Esophagus (tissue), 2 donors: ENCODE results near the gene GPNMB. TPM values are rescaled to one million over a fixed set of nuclear protein-coding genes. Genes with fewer than 3 reads are reported as not detected.
A peak's percentile ranks its signal among the peaks of the same experiment; 100 is the strongest.
"Not testable (repeated sequence)": the region's sequence is repeated elsewhere in the genome, so short reads cannot be mapped to it uniquely, and the experiment has no call there.

Experiments
- H3K27ac ChIP-seq, 2 donors: one replicate each; pipeline ENCODE4 v1.5.1; 2013; ENCODE audit warnings: low read depth in 2 of 2, mild to moderate bottlenecking in 2 of 2, inconsistent platforms in 1 of 2, low read length in 1 of 2, moderate library complexity in 1 of 2
- H3K27me3 ChIP-seq, 2 donors: one replicate each; pipeline ENCODE4 v1.6.1; 2013; ENCODE audit warnings: low read length in 2 of 2, control low read depth in 1 of 2, mild to moderate bottlenecking in 1 of 2; ENCODE audit not compliant: insufficient read depth in 2 of 2, control insufficient read depth in 1 of 2
- H3K36me3 ChIP-seq, 2 donors: one replicate each; pipeline ENCODE4 v1.6.1; 2013; ENCODE audit warnings: low read length in 1 of 2; ENCODE audit not compliant: control insufficient read depth in 2 of 2, insufficient read depth in 2 of 2
- H3K4me1 ChIP-seq, 2 donors: one replicate each; pipeline ENCODE4 v1.6.1; 2013; ENCODE audit warnings: low read length in 1 of 2; ENCODE audit not compliant: control insufficient read depth in 2 of 2, insufficient read depth in 2 of 2
- H3K4me3 ChIP-seq, 2 donors: one replicate each; pipeline ENCODE4 v1.5.1; 2013; ENCODE audit warnings: low read length in 2 of 2, mild to moderate bottlenecking in 2 of 2, low read depth in 1 of 2, moderate library complexity in 1 of 2
- H3K9me3 ChIP-seq, 2 donors: one replicate each; pipeline ENCODE4 v1.6.1; 2013; ENCODE audit warnings: mild to moderate bottlenecking in 2 of 2, low read depth in 1 of 2, low read length in 1 of 2, moderate library complexity in 1 of 2; ENCODE audit not compliant: control insufficient read depth in 2 of 2, insufficient read depth in 1 of 2
- WGBS, 2 donors: extraction: QIAGEN DNeasy Blood & Tissue Kit; methylation state at CpG; one replicate each; pipeline ENCODE4 v1.1.7; 2013; 5-methylcytosine and 5-hydroxymethylcytosine counted together
- polyA plus RNA-seq, 2 donors: library from polyadenylated mRNA; stranded (reverse); fragments of 200-250 nt; gene quantifications; one replicate each; pipeline ENCODE4 v1.2.3, GENCODE V29; 2013
- donor health status: healthy with polysubstance abuse.
- donor health status: Bipolar disorder and iron deficiency.

The GPNMB gene
- 10 to 100 TPM; 30.6 to 55.0 TPM for polyA plus RNA-seq

- H3K27me3 ChIP-seq, result no peaks in the 10 kb centered on the region
- H3K4me3 ChIP-seq, result peak within 1 kb of the TSS; percentile 58 to 60
- no peaks in the 10 kb centered on the region for H3K9me3 ChIP-seq
- 26 to 42% methylated on average over 7 of the region's 7 CpGs for WGBS, 2 donors
- H3K4me1 ChIP-seq, result peaks cover 3 to 4% of the 10 kb centered on the region in 2 donors
- H3K27ac ChIP-seq, result peak within 1 kb of the TSS; percentile 62 to 76
- no peaks in the 10 kb centered on the region for H3K36me3 ChIP-seq
These were observed at the start of gene GPNMB for GRCh38 chr7:23246555-23246954. Gene GPNMB, plus strand, starts transcription at chr7:23246775. Its CDS starts 83 bp downstream, at chr7:23246858.

- 95 to 99% methylated on average over 5 of the region's 5 CpGs for WGBS, 2 donors
- peaks cover 4 to 15% of the 10 kb centered on the region in 2 donors for H3K36me3 ChIP-seq
- H3K9me3 ChIP-seq, H3K4me3 ChIP-seq, H3K27ac ChIP-seq, H3K27me3 ChIP-seq, H3K4me1 ChIP-seq: not testable (repeated sequence)
These were observed 48.8 kb upstream of the GPNMB start for GRCh38 chr7:23197745-23198144.

GRCh38 chr7:23200331-23200730 lies 46.2 kb upstream of the GPNMB start:
- no peak overlapping the region for H3K27ac ChIP-seq
- no peaks in the 10 kb centered on the region for H3K9me3 ChIP-seq
- H3K4me1 ChIP-seq, result no peaks in the 10 kb centered on the region
- peaks cover 4 to 7% of the 10 kb centered on the region in 2 donors for H3K36me3 ChIP-seq
- H3K4me3 ChIP-seq, result no peak overlapping the region
- 78 to 82% methylated on average over 2 of the region's 2 CpGs for WGBS, 2 donors
- H3K27me3 ChIP-seq, result no peaks in the 10 kb centered on the region

GRCh38 chr7:23204241-23204640 lies 42.3 kb upstream of the GPNMB start:
- peaks cover 4 to 5% of the 10 kb centered on the region in 2 donors for H3K36me3 ChIP-seq
- WGBS, 2 donors, result 73 to 79% methylated on average over 1 of the region's 1 CpG
- H3K4me1 ChIP-seq, result no peaks in the 10 kb centered on the region
- no peaks in the 10 kb centered on the region for H3K27me3 ChIP-seq
- H3K9me3 ChIP-seq, result no peaks in the 10 kb centered on the region
- no peak overlapping the region for H3K4me3 ChIP-seq
- no peak overlapping the region for H3K27ac ChIP-seq

- 61 to 73% methylated on average over 2 of the region's 2 CpGs for WGBS, 2 donors
- Histone ChIP-seq H3K9me3 (no peaks in the 10 kb centered on the region), H3K27ac (no peak overlapping the region), H3K4me3 (peak overlapping the region in 1 of 2 donors; percentile 20), H3K36me3 (no peaks in the 10 kb centered on the region), H3K4me1 (no peaks in the 10 kb centered on the region), H3K27me3 (no peaks in the 10 kb centered on the region)
These were observed 41.0 kb upstream of the GPNMB start for GRCh38 chr7:23205577-23205908.

- H3K36me3 ChIP-seq, result no peaks in the 10 kb centered on the region
- H3K9me3 ChIP-seq, result no peaks in the 10 kb centered on the region
- WGBS, 2 donors, result 19 to 36% methylated on average over 76 of the region's 76 CpGs
- H3K4me3 ChIP-seq, result peak overlapping the region; percentile 20 to 41
- H3K27ac ChIP-seq, result peak overlapping the region; percentile 28 to 65
- H3K27me3 ChIP-seq, result no peaks in the 10 kb centered on the region
- H3K4me1 ChIP-seq, result no peaks in the 10 kb centered on the region
These were observed 40.4 kb upstream of the GPNMB start for GRCh38 chr7:23205909-23206767.

- no peaks in the 10 kb centered on the region for H3K36me3 ChIP-seq
- 52 to 82% methylated on average over 2 of the region's 2 CpGs for WGBS, 2 donors
- no peak overlapping the region for H3K4me3 ChIP-seq
- no peaks in the 10 kb centered on the region for H3K4me1 ChIP-seq
- H3K9me3 ChIP-seq, result no peaks in the 10 kb centered on the region
- no peaks in the 10 kb centered on the region for H3K27me3 ChIP-seq
- H3K27ac ChIP-seq, result no peak overlapping the region
These were observed 39.6 kb upstream of the GPNMB start for GRCh38 chr7:23207021-23207420.

GRCh38 chr7:23207884-23208283 lies 38.7 kb upstream of the GPNMB start:
- no peaks in the 10 kb centered on the region for H3K27me3 ChIP-seq
- WGBS, 2 donors, result 63 to 71% methylated on average over 3 of the region's 3 CpGs

GRCh38 chr7:23208316-23208715 lies 38.3 kb upstream of the GPNMB start:
- Histone ChIP-seq H3K9me3 (no peaks in the 10 kb centered on the region), H3K27me3 (no peaks in the 10 kb centered on the region), H3K4me1 (no peaks in the 10 kb centered on the region), H3K4me3 (no peak overlapping the region), H3K27ac (no peak overlapping the region), H3K36me3 (no peaks in the 10 kb centered on the region)
- WGBS, 2 donors, result 64 to 78% methylated on average over 4 of the region's 4 CpGs

More at GRCh38 chr7:23207884-23208283, 38.7 kb upstream of the GPNMB start:
- Histone ChIP-seq H3K36me3 (no peaks in the 10 kb centered on the region), H3K4me1 (no peaks in the 10 kb centered on the region), H3K27ac (no peak overlapping the region), H3K4me3 (no peak overlapping the region), H3K9me3 (no peaks in the 10 kb centered on the region)

- WGBS, 2 donors, result 80 to 84% methylated on average over 2 of the region's 2 CpGs
- H3K4me3 ChIP-seq, result no peak overlapping the region
- H3K36me3 ChIP-seq, result no peaks in the 10 kb centered on the region
- no peaks in the 10 kb centered on the region for H3K27me3 ChIP-seq
- H3K9me3 ChIP-seq, result no peaks in the 10 kb centered on the region
- H3K4me1 ChIP-seq, result no peaks in the 10 kb centered on the region
- H3K27ac ChIP-seq, result no peak overlapping the region
These were observed 36.1 kb upstream of the GPNMB start for GRCh38 chr7:23210506-23210905.
